H9 (cell line): ENCODE measurements around the gene PET100. TPM values are rescaled to one million over a fixed set of nuclear protein-coding genes. Genes with fewer than 3 reads are reported as not detected.

Experiments used
- DNase-seq: peaks from one replicate; pipeline ENCODE4 v3.0.0-alpha.2; 2017
- H2AFZ ChIP-seq: one replicate; pipeline ENCODE4 v1.6.1; 2013; ENCODE audit warnings: mild to moderate bottlenecking, low read length, control low read depth, moderate library complexity
- H2AK5ac ChIP-seq: 2 replicates; pipeline ENCODE4 v1.6.1; 2013; ENCODE audit warnings: low read length, control low read depth, mixed read lengths; ENCODE audit not compliant: insufficient read length
- H2BK120ac ChIP-seq: one replicate; pipeline ENCODE4 v1.6.1; 2013; ENCODE audit warnings: low read depth, mild to moderate bottlenecking, low read length, control low read depth, inconsistent platforms; ENCODE audit not compliant: poor library complexity, severe bottlenecking
- H2BK12ac ChIP-seq: 2 replicates; pipeline ENCODE4 v1.6.1; 2013; ENCODE audit warnings: low read length, control low read depth, mixed read lengths, low read depth; ENCODE audit not compliant: insufficient read length
- H2BK15ac ChIP-seq: 2 replicates; pipeline ENCODE4 v1.6.1; 2013; ENCODE audit warnings: low read depth, low read length, control low read depth
- H2BK20ac ChIP-seq: one replicate; pipeline ENCODE4 v1.6.1; 2013; ENCODE audit warnings: low read depth, mild to moderate bottlenecking, low read length, control low read depth, inconsistent platforms; ENCODE audit not compliant: poor library complexity, severe bottlenecking
- H2BK5ac ChIP-seq: 2 replicates; pipeline ENCODE4 v1.6.1; 2013; ENCODE audit warnings: low read length, control low read depth, mixed read lengths; ENCODE audit not compliant: insufficient read length
- H3K14ac ChIP-seq: 2 replicates; pipeline ENCODE4 v1.6.1; 2013; ENCODE audit warnings: low read length, control low read depth; ENCODE audit not compliant: insufficient read depth
- H3K18ac ChIP-seq: 2 replicates; pipeline ENCODE4 v1.6.1; 2013; ENCODE audit warnings: low read depth, mild to moderate bottlenecking, mixed read lengths, low read length, control low read depth; ENCODE audit not compliant: insufficient read length
- H3K23ac ChIP-seq: 2 replicates; pipeline ENCODE4 v1.6.1; 2013; ENCODE audit warnings: low read length, control low read depth, mixed read lengths, low read depth; ENCODE audit not compliant: insufficient read length
- H3K23me2 ChIP-seq: 2 replicates; pipeline ENCODE4 v1.6.1; 2013; ENCODE audit warnings: low read depth, mild to moderate bottlenecking, mixed read lengths, low read length, control low read depth; ENCODE audit not compliant: insufficient read length, poor library complexity, severe bottlenecking
- H3K27ac ChIP-seq: 2 replicates; pipeline ENCODE4 v1.5.1; 2013; ENCODE audit warnings: low read length, control low read depth, mixed read lengths, low read depth; ENCODE audit not compliant: insufficient read length
- H3K27me3 ChIP-seq: 2 replicates; pipeline ENCODE4 v1.6.1; 2013; ENCODE audit warnings: low read length, control low read depth, inconsistent platforms; ENCODE audit not compliant: insufficient read depth
- H3K4ac ChIP-seq: 2 replicates; pipeline ENCODE4 v1.6.1; 2013; ENCODE audit warnings: low read depth, mild to moderate bottlenecking, control low read depth, inconsistent platforms, low read length, moderate library complexity
- H3K4me1 ChIP-seq: 2 replicates; pipeline ENCODE4 v1.6.1; 2013; ENCODE audit warnings: low read length, control low read depth, inconsistent platforms; ENCODE audit not compliant: insufficient read depth
- H3K4me2 ChIP-seq: 2 replicates; pipeline ENCODE4 v1.6.1; 2013; ENCODE audit warnings: low read length, control low read depth, mixed read lengths; ENCODE audit not compliant: insufficient read length, insufficient read depth
- H3K56ac ChIP-seq: 2 replicates; pipeline ENCODE4 v1.6.1; 2013; ENCODE audit warnings: low read depth, mild to moderate bottlenecking, mixed read lengths, low read length, control low read depth; ENCODE audit not compliant: insufficient read length
- H3K79me1 ChIP-seq: 2 replicates; pipeline ENCODE4 v1.6.1; 2013; ENCODE audit warnings: low read depth, mild to moderate bottlenecking, moderate library complexity, low read length, control low read depth, inconsistent platforms; ENCODE audit not compliant: insufficient read depth, poor library complexity, severe bottlenecking
- H3K79me2 ChIP-seq: 2 replicates; pipeline ENCODE4 v1.6.1; 2013; ENCODE audit warnings: low read length, control low read depth, inconsistent platforms; ENCODE audit not compliant: insufficient read depth
- H3K9ac ChIP-seq: 2 replicates; pipeline ENCODE4 v1.6.1; 2013; ENCODE audit warnings: low read length, control low read depth, mixed read lengths; ENCODE audit not compliant: insufficient read length; ENCODE audit errors: extremely low read depth
- H3K9me3 ChIP-seq: one replicate; pipeline ENCODE4 v1.6.1; 2013; ENCODE audit warnings: low read depth, low read length, inconsistent platforms; ENCODE audit not compliant: control insufficient read depth
- H3T11ph ChIP-seq: one replicate; pipeline ENCODE4 v1.6.1; 2013; ENCODE audit warnings: mild to moderate bottlenecking, low read length, control low read depth, inconsistent platforms
- H4K20me1 ChIP-seq: one replicate; pipeline ENCODE4 v1.6.1; 2013; ENCODE audit not compliant: control insufficient read depth, insufficient read length, insufficient read depth
- H4K5ac ChIP-seq: 2 replicates; pipeline ENCODE4 v1.6.1; 2013; ENCODE audit warnings: low read depth, mild to moderate bottlenecking, mixed read lengths, low read length, control low read depth; ENCODE audit not compliant: insufficient read length
- H4K8ac ChIP-seq: replicated peaks from 2 replicates; pipeline ENCODE4 v1.6.1; 2013; ENCODE audit warnings: low read length, control low read depth, mixed read lengths, low read depth; ENCODE audit not compliant: insufficient read length
- H4K91ac ChIP-seq: 2 replicates; pipeline ENCODE4 v1.6.1; 2013; ENCODE audit warnings: low read depth, mild to moderate bottlenecking, moderate library complexity, mixed read lengths, low read length, control low read depth; ENCODE audit not compliant: insufficient read length
- H3K27ac Mint-ChIP-seq, 3 experiments: 2 replicates in 2 of 3; 3 replicates in 1 of 3; pipeline ENCODE4 v1.8.0; 2020 to 2021; ENCODE audit warnings: mixed read lengths in 3 of 3, mild to moderate bottlenecking in 1 of 3, moderate library complexity in 1 of 3
- H3K27me3 Mint-ChIP-seq: 2 replicates; pipeline ENCODE4 v1.8.0; 2021; ENCODE audit warnings: low read depth, mild to moderate bottlenecking, moderate library complexity, mixed read lengths
- H3K36me3 Mint-ChIP-seq, 3 experiments: 2 replicates in 2 of 3; 3 replicates in 1 of 3; pipeline ENCODE4 v1.8.0; 2020 to 2021; ENCODE audit warnings: low read depth in 3 of 3, mixed read lengths in 3 of 3; ENCODE audit not compliant: insufficient read depth in 1 of 3
- H3K4me1 Mint-ChIP-seq, 2 experiments: 2 replicates each; pipeline ENCODE4 v1.8.0; 2020; ENCODE audit warnings: mixed read lengths in 2 of 2
- H3K4me3 Mint-ChIP-seq, 2 experiments: 2 replicates in 1 of 2; 3 replicates in 1 of 2; pipeline ENCODE4 v1.8.0; 2020 to 2021; ENCODE audit warnings: mild to moderate bottlenecking in 2 of 2, mixed read lengths in 2 of 2, moderate library complexity in 1 of 2
- H3K9me3 Mint-ChIP-seq, 2 experiments: 2 replicates in 1 of 2; 3 replicates in 1 of 2; pipeline ENCODE4 v1.8.0; 2020; ENCODE audit warnings: mild to moderate bottlenecking in 2 of 2, mixed read lengths in 2 of 2, moderate library complexity in 1 of 2
- WGBS: extraction: QIAGEN DNeasy Blood & Tissue Kit; methylation state at CpG from one replicate; pipeline ENCODE4 v1.1.7; 2013; ENCODE audit warnings: missing lambda C conversion rate, low lambda C conversion rate, mixed read lengths; ENCODE audit not compliant: insufficient read length; ENCODE audit errors: extremely low coverage; 5-methylcytosine and 5-hydroxymethylcytosine counted together
- total RNA-seq: library from RNA; stranded (reverse); gene quantifications from 2 replicates; pipeline ENCODE4 v1.2.1, GENCODE V29; 2021
- TF ChIP-seq, protein P1 (sequence below): fragments of 200-600 bp; sonication (generic); conservative IDR thresholded peaks from 3 replicates; pipeline ENCODE4 v1.8.0; 2021; ENCODE audit warnings: antibody characterized with exemption, mild to moderate bottlenecking

Gene PET100
- total RNA-seq, 1 experiment from 2014 or later, result 129 TPM

DNA sequence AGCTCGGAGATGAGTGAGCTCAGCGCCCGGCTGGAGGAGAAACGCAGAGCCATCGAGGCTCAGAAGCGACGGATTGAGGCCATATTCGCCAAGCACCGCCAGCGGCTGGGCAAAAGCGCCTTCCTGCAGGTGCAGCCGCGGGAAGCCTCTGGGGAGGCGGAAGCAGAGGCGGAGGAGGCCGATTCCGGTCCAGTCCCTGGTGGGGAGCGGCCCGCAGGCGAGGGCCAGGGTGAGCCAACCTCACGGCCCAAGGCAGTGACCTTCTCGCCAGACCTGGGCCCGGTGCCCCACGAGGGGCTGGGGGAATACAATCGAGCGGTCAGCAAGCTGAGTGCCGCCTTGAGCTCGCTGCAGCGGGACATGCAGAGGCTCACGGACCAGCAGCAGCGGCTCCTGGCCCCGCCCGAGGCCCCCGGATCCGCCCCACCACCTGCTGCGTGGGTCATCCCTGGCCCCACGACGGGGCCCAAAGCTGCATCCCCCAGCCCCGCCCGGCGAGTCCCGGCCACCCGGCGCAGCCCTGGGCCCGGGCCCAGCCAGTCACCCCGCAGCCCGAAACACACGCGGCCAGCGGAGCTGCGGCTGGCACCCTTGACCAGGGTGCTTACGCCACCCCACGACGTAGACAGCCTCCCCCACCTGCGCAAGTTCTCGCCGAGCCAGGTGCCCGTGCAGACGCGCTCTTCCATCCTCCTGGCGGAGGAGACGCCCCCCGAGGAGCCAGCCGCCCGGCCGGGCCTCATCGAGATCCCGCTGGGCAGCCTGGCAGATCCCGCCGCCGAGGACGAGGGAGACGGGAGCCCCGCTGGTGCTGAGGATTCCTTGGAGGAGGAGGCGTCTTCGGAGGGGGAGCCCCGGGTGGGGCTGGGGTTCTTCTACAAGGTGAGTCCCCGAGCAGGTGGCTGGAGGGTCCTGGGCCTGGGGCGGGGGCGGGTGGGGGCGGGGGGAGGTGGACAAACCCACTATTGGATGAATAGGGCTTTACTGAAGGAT lies 17.0 kb upstream of the PET100 start:
- Histone ChIP-seq H4K20me1 (no peaks in the 10 kb centered on the region), H2BK20ac (no peak overlapping the region), H4K91ac (no peak overlapping the region), H3K23me2 (no peaks in the 10 kb centered on the region), H3K4ac (no peak overlapping the region), H2BK5ac (no peak overlapping the region), H2AK5ac (no peak overlapping the region), H4K5ac (no peak overlapping the region), H3T11ph (no peak overlapping the region), H3K9me3 (no peaks in the 10 kb centered on the region), H3K79me2 (no peaks in the 10 kb centered on the region), H3K56ac (no peak overlapping the region), H2BK120ac (no peak overlapping the region), H2BK15ac (no peak overlapping the region), H3K79me1 (no peaks in the 10 kb centered on the region), H3K14ac (no peak overlapping the region), H3K4me1 (no peaks in the 10 kb centered on the region), H3K23ac (no peak overlapping the region), H3K18ac (no peak overlapping the region), H2BK12ac (no peak overlapping the region), H4K8ac (no peak overlapping the region), H2AFZ (no peak overlapping the region), H3K27me3 (no peaks in the 10 kb centered on the region), H3K27ac (no peak overlapping the region), H3K4me2 (no peak overlapping the region), H3K9ac (no peak overlapping the region)
- no peak overlapping the region for H3K4me3 Mint-ChIP-seq
- peaks cover 11 to 47% (median 38%) of the 10 kb centered on the region in 3 experiments for H3K36me3 Mint-ChIP-seq
- H3K27ac Mint-ChIP-seq, result no peak overlapping the region
- no peaks in the 10 kb centered on the region for H3K27me3 Mint-ChIP-seq
- DNase-seq, result no peak
- WGBS, result no CpG with 5 or more reads among the region's 81 CpGs
- TF ChIP-seq, protein P1, sequence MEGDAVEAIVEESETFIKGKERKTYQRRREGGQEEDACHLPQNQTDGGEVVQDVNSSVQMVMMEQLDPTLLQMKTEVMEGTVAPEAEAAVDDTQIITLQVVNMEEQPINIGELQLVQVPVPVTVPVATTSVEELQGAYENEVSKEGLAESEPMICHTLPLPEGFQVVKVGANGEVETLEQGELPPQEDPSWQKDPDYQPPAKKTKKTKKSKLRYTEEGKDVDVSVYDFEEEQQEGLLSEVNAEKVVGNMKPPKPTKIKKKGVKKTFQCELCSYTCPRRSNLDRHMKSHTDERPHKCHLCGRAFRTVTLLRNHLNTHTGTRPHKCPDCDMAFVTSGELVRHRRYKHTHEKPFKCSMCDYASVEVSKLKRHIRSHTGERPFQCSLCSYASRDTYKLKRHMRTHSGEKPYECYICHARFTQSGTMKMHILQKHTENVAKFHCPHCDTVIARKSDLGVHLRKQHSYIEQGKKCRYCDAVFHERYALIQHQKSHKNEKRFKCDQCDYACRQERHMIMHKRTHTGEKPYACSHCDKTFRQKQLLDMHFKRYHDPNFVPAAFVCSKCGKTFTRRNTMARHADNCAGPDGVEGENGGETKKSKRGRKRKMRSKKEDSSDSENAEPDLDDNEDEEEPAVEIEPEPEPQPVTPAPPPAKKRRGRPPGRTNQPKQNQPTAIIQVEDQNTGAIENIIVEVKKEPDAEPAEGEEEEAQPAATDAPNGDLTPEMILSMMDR, result no peak
- H3K4me1 Mint-ChIP-seq, result no peaks in the 10 kb centered on the region
- H3K9me3 Mint-ChIP-seq, result no peaks in the 10 kb centered on the region
